Measurements from ENCODE around the gene SAE1. TPM values are rescaled to one million over a fixed set of nuclear protein-coding genes. Genes with fewer than 3 reads are reported as not detected.

SAE1 gene
- total RNA-seq, 1 experiment from 2014 or later, result 148 TPM

DNA sequence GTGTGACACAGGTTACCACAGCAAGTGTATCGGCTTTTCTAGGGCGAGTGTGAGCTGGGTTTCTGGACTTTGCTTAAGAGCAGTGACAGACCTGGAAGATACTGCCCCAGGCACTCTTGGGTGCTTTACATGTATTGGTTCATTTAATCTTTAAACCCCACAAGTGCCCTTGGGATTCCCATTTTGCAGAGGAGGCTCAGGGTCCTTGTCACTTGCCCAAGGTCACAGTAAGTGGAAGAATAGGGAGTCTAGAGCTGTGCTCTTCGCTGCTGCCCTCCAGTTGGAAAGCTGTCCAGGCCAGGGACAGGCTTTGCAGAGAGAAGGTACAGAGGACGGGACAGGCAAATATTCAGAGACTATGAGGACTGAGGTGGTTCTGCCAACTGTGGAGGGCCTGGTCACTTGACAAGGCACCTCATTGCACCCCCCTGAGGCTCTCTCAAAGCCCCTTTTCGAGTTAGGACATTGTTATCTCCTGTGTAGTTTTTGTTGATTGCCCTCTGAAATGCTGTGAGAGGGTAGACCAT, 57.9 kb downstream of the SAE1 start:
- POLR2A ChIA-PET (ENCODE audit: unreplicated experiment), result no interaction called here
- DNase-seq, result no peak
- CTCF ChIA-PET, result no interaction called here
- Histone ChIP-seq H3K9me2 (ENCODE audit: insufficient read depth) (no peaks in the 10 kb centered on the region), H3K27me3 (ENCODE audit: insufficient read depth, low read depth) (no peaks in the 10 kb centered on the region), H3K9me3 (ENCODE audit: insufficient read depth, low read depth) (no peaks in the 10 kb centered on the region), H2AFZ (no peak overlapping the region), H3K4me1 (replicated peaks; ENCODE audit: insufficient read depth) (0 out of 2 replicates have a peak, but pooled peaks cover 6% of the 10 kb centered on the region), H3K36me3 (ENCODE audit: low read depth) (peaks cover 15% of the 10 kb centered on the region; the same call in 1 of the 2 replicates), H3F3A (ENCODE audit: insufficient read depth, low read depth) (peaks cover 46% of the 10 kb centered on the region; the same call in 1 of the 2 replicates), H3K4me3 (no peak overlapping the region), H3K4me2 (no peak overlapping the region), H3K79me2 (ENCODE audit: low read depth) (peaks cover 4% of the 10 kb centered on the region; the same call in 1 of the 2 replicates), H4K20me1 (ENCODE audit: insufficient read depth) (no peaks in the 10 kb centered on the region), H3K27ac (no peak overlapping the region)
- intact Hi-C loops (cut with micrococcal nuclease; ENCODE audit: unreplicated experiment), result no loop called here
- TF ChIP-seq, protein P1, sequence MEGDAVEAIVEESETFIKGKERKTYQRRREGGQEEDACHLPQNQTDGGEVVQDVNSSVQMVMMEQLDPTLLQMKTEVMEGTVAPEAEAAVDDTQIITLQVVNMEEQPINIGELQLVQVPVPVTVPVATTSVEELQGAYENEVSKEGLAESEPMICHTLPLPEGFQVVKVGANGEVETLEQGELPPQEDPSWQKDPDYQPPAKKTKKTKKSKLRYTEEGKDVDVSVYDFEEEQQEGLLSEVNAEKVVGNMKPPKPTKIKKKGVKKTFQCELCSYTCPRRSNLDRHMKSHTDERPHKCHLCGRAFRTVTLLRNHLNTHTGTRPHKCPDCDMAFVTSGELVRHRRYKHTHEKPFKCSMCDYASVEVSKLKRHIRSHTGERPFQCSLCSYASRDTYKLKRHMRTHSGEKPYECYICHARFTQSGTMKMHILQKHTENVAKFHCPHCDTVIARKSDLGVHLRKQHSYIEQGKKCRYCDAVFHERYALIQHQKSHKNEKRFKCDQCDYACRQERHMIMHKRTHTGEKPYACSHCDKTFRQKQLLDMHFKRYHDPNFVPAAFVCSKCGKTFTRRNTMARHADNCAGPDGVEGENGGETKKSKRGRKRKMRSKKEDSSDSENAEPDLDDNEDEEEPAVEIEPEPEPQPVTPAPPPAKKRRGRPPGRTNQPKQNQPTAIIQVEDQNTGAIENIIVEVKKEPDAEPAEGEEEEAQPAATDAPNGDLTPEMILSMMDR (conservative IDR thresholded peaks at IDR 0.05), result no peak
- no peak for TF ChIP-seq EZH2 (IDR thresholded peaks at IDR 0.05; ENCODE audit: low read depth)
- BruUV-seq (replicated peaks), result no TSS peak

DNA sequence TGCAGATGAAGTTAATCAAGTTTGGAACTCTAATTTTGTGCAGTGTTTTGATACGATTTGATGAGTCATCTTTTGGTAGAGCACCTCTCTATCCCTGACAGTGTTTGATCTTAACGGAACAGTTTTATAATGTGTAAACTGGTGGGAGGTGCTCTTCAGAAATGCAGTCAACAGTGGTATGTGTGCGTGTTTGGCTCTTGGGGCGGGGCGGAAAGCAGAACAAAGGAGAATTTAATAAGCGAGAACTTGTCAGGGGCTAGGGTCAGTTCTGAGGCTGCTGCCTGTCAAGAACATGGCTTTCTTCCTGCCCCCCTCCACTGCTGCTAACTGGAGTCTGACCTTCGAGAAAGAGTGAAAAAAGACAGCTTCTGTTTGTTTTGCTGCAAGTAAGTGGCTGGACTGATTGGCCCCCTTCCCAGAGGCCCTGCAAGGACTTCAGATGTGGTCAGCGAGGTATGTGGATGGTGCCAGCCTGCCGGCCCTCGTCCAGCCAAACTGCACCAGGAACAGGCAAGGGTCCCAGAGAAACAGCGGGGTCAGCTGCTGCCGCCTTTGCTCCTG, 59.6 kb downstream of the SAE1 start:
- Histone ChIP-seq H3K36me3 (ENCODE audit: low read depth) (peaks cover 6% of the 10 kb centered on the region; the same call in 1 of the 2 replicates), H3K79me2 (ENCODE audit: low read depth) (peaks cover 4% of the 10 kb centered on the region; the same call in 1 of the 2 replicates)
- intact Hi-C loops (cut with micrococcal nuclease; ENCODE audit: unreplicated experiment), result no loop called here

DNA sequence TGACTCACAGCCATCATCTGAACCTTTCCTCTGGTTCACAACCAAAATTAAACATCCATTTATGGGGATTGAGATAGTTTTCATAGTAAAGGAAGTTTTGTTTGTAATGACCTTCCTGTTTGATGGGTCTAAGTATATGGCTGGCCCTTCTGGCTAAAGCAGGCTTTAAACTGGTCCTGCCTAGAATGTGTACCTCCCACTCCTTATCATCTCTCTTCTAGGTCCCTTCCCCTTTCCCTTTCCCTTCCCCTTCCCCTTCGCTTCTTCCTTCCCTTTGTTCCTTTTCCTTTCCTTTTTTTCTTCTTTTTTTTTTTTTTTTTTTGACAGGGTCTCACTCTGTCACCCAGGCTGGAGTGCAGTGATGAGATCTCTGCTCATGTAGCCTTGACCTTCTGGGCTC, 64.8 kb downstream of the SAE1 start:
- BruUV-seq (replicated peaks), result no TSS peak
- POLR2A ChIA-PET (ENCODE audit: unreplicated experiment), result no interaction called here

More for the DNA sequence above, 59.6 kb downstream of the SAE1 start:
- no TSS peak for BruUV-seq (replicated peaks)
- Histone ChIP-seq H3K9me3 (ENCODE audit: insufficient read depth, low read depth) (no peaks in the 10 kb centered on the region), H2AFZ (no peak overlapping the region), H3K4me1 (replicated peaks; ENCODE audit: insufficient read depth) (0 out of 2 replicates have a peak, but pooled peaks cover 6% of the 10 kb centered on the region), H3K4me2 (no peak overlapping the region), H3K4me3 (no peak overlapping the region), H3K27ac (0 out of 2 replicates have a peak overlapping the region, but pooled peaks have one; percentile 7), H3K9me2 (ENCODE audit: insufficient read depth) (no peaks in the 10 kb centered on the region), H4K20me1 (ENCODE audit: insufficient read depth) (no peaks in the 10 kb centered on the region), H3K27me3 (ENCODE audit: insufficient read depth, low read depth) (no peaks in the 10 kb centered on the region), H3F3A (ENCODE audit: insufficient read depth, low read depth) (peaks cover 45% of the 10 kb centered on the region; the same call in 1 of the 2 replicates)
- DNase-seq, result peak; percentile 43 to 46
- no peak for TF ChIP-seq EZH2 (IDR thresholded peaks at IDR 0.05; ENCODE audit: low read depth)
- TF ChIP-seq, protein P1 (conservative IDR thresholded peaks at IDR 0.05), result no peak
- ChIA-PET CTCF (no interaction called here), POLR2A (ENCODE audit: unreplicated experiment) (no interaction called here)

More for the DNA sequence above, 64.8 kb downstream of the SAE1 start:
- Histone ChIP-seq H3K4me3 (no peak overlapping the region), H3K4me2 (no peak overlapping the region), H3K27me3 (ENCODE audit: insufficient read depth, low read depth) (no peaks in the 10 kb centered on the region), H3K9me2 (ENCODE audit: insufficient read depth) (no peaks in the 10 kb centered on the region), H3K79me2 (ENCODE audit: low read depth) (0 out of 2 replicates have a peak, but pooled peaks cover 4% of the 10 kb centered on the region), H3K27ac (no peak overlapping the region), H3K4me1 (replicated peaks; ENCODE audit: insufficient read depth) (no peaks in the 10 kb centered on the region), H3F3A (ENCODE audit: insufficient read depth, low read depth) (peaks cover 42% of the 10 kb centered on the region), H3K9me3 (ENCODE audit: insufficient read depth, low read depth) (no peaks in the 10 kb centered on the region), H3K36me3 (ENCODE audit: low read depth) (no peaks in the 10 kb centered on the region), H4K20me1 (ENCODE audit: insufficient read depth) (no peaks in the 10 kb centered on the region), H2AFZ (no peak overlapping the region)
- DNase-seq, result no peak
- intact Hi-C loops (cut with micrococcal nuclease; ENCODE audit: unreplicated experiment), result no loop called here
- TF ChIP-seq EZH2 (IDR thresholded peaks at IDR 0.05; ENCODE audit: low read depth), result no peak
- TF ChIP-seq, protein P1 (conservative IDR thresholded peaks at IDR 0.05), result no peak
- CTCF ChIA-PET, result no interaction called here

Data from PC-9 (cell line).